GM18508 (cell line): ENCODE results near the gene GLTPD2.

ENCODE experiments used
- ATAC-seq: cut with Tn5 transposase; IDR thresholded peaks from one replicate; pipeline ENCODE4 v1.9.1; 2021; ENCODE audit warnings: moderate number of reproducible peaks; ENCODE audit not compliant: insufficient read depth, unreplicated experiment

Gene GLTPD2

DNA sequence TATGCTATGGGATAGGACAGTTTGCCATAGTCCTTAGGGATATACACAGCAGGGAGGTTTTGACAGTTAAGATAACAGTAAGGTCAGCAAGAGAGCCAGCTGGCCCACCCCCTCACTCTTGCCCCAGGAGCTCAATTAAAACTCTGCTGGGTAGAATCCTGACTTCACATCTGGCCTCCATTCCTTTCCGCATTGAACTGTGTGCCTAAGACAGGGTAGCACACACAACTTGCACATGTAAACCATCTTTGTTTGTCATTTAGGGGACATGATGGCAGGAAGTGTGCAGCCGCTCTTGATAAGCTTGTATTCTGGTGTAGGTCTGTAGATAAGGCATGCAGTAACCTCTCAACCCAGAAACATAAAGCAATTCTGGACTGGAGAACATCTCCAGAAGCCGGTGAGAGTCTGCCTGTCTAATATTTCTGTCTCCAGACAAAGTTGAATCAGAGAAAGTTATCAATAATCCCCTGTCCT lies 49.6 kb downstream of the GLTPD2 start:
- ATAC-seq: no peak

- no peak for ATAC-seq
Measured at GRCh38 chr17:4839221-4839620, 50.5 kb downstream of the GLTPD2 start.
